Transverse colon (tissue), 4 donors: ENCODE measurements around the gene AKR1B1. TPM values are rescaled to one million over a fixed set of nuclear protein-coding genes. Genes with fewer than 3 reads are reported as not detected.
"Not testable (repeated sequence)": the region's sequence is repeated elsewhere in the genome, so short reads cannot be mapped to it uniquely, and the experiment has no call there.

Experiments used
- DNase-seq: peaks from one replicate; pipeline ENCODE4 v3.0.0-alpha.2; 2019
- H3K27ac ChIP-seq, 4 donors: fragments of 200-600 bp; sonication (generic); 2 replicates each; pipeline ENCODE4 v1.5.1; 2016 to 2018; ENCODE audit warnings: inconsistent platforms in 4 of 4
- H3K27me3 ChIP-seq: fragments of 200-600 bp; sonication (generic); 2 replicates; pipeline ENCODE4 v1.5.1; 2017; ENCODE audit warnings: inconsistent platforms
- H3K36me3 ChIP-seq, 4 donors: fragments of 200-600 bp; sonication (generic); 2 replicates each; pipeline ENCODE4 v1.5.1; 2017 to 2019; ENCODE audit warnings: inconsistent platforms in 4 of 4
- H3K4me1 ChIP-seq, 4 donors: fragments of 200-600 bp; sonication (generic); 2 replicates each; pipeline ENCODE4 v1.5.1; 2017 to 2020; ENCODE audit warnings: inconsistent platforms in 4 of 4
- H3K4me3 ChIP-seq, 4 donors: fragments of 200-600 bp; sonication (generic); 1 replicate in 1 of 4; 2 replicates in 3 of 4; pipeline versions ENCODE4 v1.5.1 to v1.6.1; 2017 to 2019; ENCODE audit warnings: inconsistent platforms in 4 of 4
- H3K9me3 ChIP-seq, 2 donors: fragments of 200-600 bp; sonication (generic); 2 replicates each; pipeline ENCODE4 v1.5.1; 2017 to 2019; ENCODE audit warnings: inconsistent platforms in 2 of 2
- EP300 ChIP-seq: sonication (generic); formaldehyde crosslinking; IDR thresholded peaks from one replicate; pipeline ENCODE4 v1.6.1; 2017; ENCODE audit warnings: antibody characterized with exemption, low read depth
- POLR2A ChIP-seq: fragments of 450-650 bp; IDR thresholded peaks from one replicate; pipeline ENCODE4 v1.6.1; 2016; ENCODE audit warnings: antibody characterized with exemption, mild to moderate bottlenecking, moderate library complexity
- POLR2AphosphoS5 ChIP-seq, 3 donors: sonication (generic); formaldehyde crosslinking; IDR thresholded peaks; one replicate each; pipeline ENCODE4 v1.6.1; 2016; ENCODE audit warnings: antibody characterized with exemption in 3 of 3
- WGBS, 2 donors: methylation state at CpG; one replicate each; pipeline ENCODE4 v1.1.5; 2018; ENCODE audit warnings: low coverage in 1 of 2; 5-methylcytosine and 5-hydroxymethylcytosine counted together
- in situ Hi-C, 4 donors: fragments of 200-750 bp; cut with MboI; loops; one replicate each; pipeline versions ENCODE4 v1.15.0 to v1.15.1; 2017; ENCODE audit warnings: low sequenced_read_pairs in 3 of 4, low pct_ligation_motif_present in 1 of 4, low pct_unique_long_range_greater_than_20kb in 1 of 4
- intact Hi-C: fragments of 100-400 bp; cut with DNase I; formaldehyde crosslinking; loops from one replicate; pipeline ENCODE4 v1.15.1; 2023; ENCODE audit warnings: low total_unique reads
- total RNA-seq, 4 donors: library from RNA; depleted of rRNA; stranded (reverse); fragments of >200 nt; gene quantifications; one replicate each; pipeline ENCODE4 v1.1.0, GENCODE V29; 2016
- TF ChIP-seq, protein P1 (sequence below), 5 experiments: fragments of 200-600 bp in 3 of 5; fragments of 450-650 bp in 2 of 5; sonication (generic) in 3 of 5; IDR thresholded peaks; 1 replicate in 2 of 5; 2 replicates in 3 of 5; pipeline ENCODE4 v1.5.1; 2016 to 2017; ENCODE audit warnings: antibody characterized with exemption in 5 of 5, inconsistent platforms in 3 of 5, mild to moderate bottlenecking in 2 of 5, moderate library complexity in 1 of 5

AKR1B1 gene
- total RNA-seq, 4 donors from 2014 or later: 6.4 to 37.2 (median 19.4) TPM

DNA sequence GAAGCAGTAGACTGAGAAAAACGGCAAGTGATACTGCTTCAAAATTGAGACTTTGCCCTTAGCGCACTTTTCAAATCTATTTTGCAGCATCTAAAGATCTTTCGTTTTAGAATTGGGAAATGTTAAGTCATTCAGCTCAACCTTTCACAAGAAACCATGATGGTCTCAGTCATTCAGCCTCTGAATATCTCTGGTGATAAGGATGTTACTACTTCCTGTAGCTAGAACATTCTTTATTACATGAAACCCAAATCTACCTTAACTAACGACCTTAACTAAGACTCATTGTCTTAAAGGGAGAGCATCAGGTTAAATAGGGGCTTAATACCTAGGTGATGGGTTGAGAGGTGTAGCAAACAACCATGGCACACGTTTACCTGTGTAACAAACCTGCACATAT, 42.1 kb upstream of the AKR1B1 start:
- in situ Hi-C loops (loop anchor here in 1 of 4 donors (10.0 kb wide), 1 partner anchor 56 kb away; no protein-coding TSS in a partner anchor), intact Hi-C loops (no loop called here)
- Histone ChIP-seq H3K4me1 (no peaks in the 10 kb centered on the region), H3K27ac (no peak overlapping the region), H3K36me3 (no peaks in the 10 kb centered on the region), H3K27me3 (no peaks in the 10 kb centered on the region), H3K4me3 (no peak overlapping the region), H3K9me3 (no peaks in the 10 kb centered on the region)
- WGBS, 2 donors: 56 to 64% methylated on average over 5 of the region's 5 CpGs
- no peak for TF ChIP-seq EP300
- no peak for TF ChIP-seq POLR2AphosphoS5 (IDR thresholded peaks at IDR 0.05)
- TF ChIP-seq, protein P1, sequence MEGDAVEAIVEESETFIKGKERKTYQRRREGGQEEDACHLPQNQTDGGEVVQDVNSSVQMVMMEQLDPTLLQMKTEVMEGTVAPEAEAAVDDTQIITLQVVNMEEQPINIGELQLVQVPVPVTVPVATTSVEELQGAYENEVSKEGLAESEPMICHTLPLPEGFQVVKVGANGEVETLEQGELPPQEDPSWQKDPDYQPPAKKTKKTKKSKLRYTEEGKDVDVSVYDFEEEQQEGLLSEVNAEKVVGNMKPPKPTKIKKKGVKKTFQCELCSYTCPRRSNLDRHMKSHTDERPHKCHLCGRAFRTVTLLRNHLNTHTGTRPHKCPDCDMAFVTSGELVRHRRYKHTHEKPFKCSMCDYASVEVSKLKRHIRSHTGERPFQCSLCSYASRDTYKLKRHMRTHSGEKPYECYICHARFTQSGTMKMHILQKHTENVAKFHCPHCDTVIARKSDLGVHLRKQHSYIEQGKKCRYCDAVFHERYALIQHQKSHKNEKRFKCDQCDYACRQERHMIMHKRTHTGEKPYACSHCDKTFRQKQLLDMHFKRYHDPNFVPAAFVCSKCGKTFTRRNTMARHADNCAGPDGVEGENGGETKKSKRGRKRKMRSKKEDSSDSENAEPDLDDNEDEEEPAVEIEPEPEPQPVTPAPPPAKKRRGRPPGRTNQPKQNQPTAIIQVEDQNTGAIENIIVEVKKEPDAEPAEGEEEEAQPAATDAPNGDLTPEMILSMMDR (IDR thresholded peaks at IDR 0.05): no peak
- no peak for TF ChIP-seq POLR2A
- DNase-seq: no peak

DNA sequence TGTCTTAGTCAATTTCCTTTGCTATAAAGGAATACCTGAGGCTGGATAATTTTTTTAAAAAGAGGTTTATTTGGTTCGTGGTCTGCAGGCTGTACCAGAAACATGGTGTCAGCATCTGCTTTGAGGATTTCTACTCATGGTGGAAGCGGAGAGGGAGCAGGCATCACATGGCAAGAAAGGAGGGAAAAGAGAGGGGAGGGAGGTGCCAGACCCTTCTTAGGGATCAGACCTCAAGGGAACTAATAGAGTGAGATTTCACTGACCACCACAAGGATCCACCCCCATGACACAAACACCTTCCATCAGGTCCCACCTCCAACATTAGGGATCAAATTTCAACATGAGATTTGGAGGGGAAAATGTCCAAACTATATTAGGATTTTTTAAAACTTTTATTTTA, 41.5 kb upstream of the AKR1B1 start:
- in situ Hi-C loops: loop anchor here in 1 of 4 donors (10.0 kb wide), 1 partner anchor 56 kb away; no protein-coding TSS in a partner anchor
- intact Hi-C loops: no loop called here
- Histone ChIP-seq H3K36me3 (no peaks in the 10 kb centered on the region), H3K9me3 (no peaks in the 10 kb centered on the region), H3K27ac (no peak overlapping the region), H3K27me3 (no peaks in the 10 kb centered on the region), H3K4me3 (no peak overlapping the region), H3K4me1 (no peaks in the 10 kb centered on the region)
- TF ChIP-seq, protein P1 (IDR thresholded peaks at IDR 0.05): no peak
- TF ChIP-seq EP300: no peak
- no peak for TF ChIP-seq POLR2A
- TF ChIP-seq POLR2AphosphoS5 (IDR thresholded peaks at IDR 0.05): no peak
- DNase-seq: no peak
- 86% methylated on average over 2 of the region's 2 CpGs; no CpG with 5 or more reads in 1 of the 2 donors for WGBS, 2 donors

DNA sequence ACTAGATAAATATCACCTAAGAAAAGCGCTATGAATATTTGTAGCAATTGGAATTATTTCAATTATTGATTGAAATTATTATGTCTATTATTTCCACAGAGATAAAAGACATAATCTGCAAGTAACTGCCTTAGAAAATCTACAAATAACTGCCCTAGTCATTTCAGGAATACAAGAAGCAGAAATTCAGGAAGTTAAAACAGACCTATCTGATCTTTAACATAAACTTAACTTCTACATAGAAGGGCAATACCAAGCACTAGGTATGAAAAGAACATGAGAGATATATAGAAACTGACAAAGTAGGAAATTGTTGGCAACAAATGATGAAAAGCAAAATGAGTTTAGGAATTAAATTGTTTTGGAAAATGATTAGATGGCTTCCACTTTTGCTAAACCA, 36.6 kb upstream of the AKR1B1 start:
- Histone ChIP-seq H3K27me3 (no peaks in the 10 kb centered on the region), H3K4me3 (no peak overlapping the region), H3K36me3 (no peaks in the 10 kb centered on the region), H3K27ac (no peak overlapping the region), H3K4me1 (no peaks in the 10 kb centered on the region), H3K9me3 (no peaks in the 10 kb centered on the region)
- 84 to 100% methylated on average over 1 of the region's 1 CpG for WGBS, 2 donors
- intact Hi-C loops (no loop called here), in situ Hi-C loops (no loop called here)
- TF ChIP-seq POLR2A (no peak), EP300 (no peak), POLR2AphosphoS5 (IDR thresholded peaks at IDR 0.05) (no peak)
- TF ChIP-seq, protein P1 (IDR thresholded peaks at IDR 0.05): no peak
- no peak for DNase-seq

DNA sequence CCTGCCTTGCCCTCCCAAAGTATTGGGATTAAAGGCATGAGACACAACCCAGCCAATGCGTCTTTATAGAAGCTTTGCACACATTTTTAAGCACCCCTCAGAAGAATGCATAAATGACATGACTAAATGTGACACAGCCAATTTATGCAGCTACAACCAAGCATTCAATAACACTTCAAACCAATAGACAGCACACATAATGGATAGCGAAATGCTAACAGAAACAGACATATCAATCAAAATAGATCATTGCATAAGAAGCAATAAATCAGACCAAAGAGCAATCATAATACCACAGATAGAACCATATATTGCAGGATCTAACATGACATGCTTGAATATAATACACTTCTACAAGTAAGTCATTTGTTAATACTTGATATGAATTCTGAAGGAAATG, 34.2 kb upstream of the AKR1B1 start:
- Histone ChIP-seq H3K4me1 (no peaks in the 10 kb centered on the region), H3K9me3 (no peaks in the 10 kb centered on the region), H3K4me3 (no peak overlapping the region), H3K27me3 (no peaks in the 10 kb centered on the region), H3K36me3 (no peaks in the 10 kb centered on the region), H3K27ac (no peak overlapping the region)
- intact Hi-C loops (no loop called here), in situ Hi-C loops (no loop called here)
- no peak for DNase-seq
- TF ChIP-seq POLR2AphosphoS5 (IDR thresholded peaks at IDR 0.05) (no peak), EP300 (no peak), POLR2A (no peak)
- TF ChIP-seq, protein P1 (IDR thresholded peaks at IDR 0.05): no peak
- 55 to 68% methylated on average over 1 to 2 of the region's 2 CpGs for WGBS, 2 donors

DNA sequence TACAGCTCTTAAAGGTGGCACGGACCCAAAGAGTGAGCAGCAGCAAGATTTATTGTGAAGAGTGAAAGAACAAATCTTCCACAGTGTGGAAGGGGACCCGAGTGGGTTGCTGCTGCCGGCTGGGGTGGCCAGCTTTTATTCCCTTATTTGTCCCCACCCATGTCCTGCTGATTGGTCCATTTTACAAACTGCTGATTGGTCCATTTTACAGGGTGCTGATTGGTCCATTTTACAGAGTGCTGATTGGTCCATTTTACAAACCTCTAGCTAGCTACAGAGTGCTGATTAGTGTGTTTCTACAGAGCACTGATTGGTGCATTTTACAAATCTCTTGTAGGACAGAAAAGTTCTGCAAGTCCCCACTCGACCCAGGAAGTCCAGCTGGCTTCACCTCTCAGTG, 28.8 kb upstream of the AKR1B1 start:
- H3K4me3 ChIP-seq, H3K9me3 ChIP-seq, H3K36me3 ChIP-seq, intact Hi-C loops, H3K4me1 ChIP-seq, in situ Hi-C loops, H3K27ac ChIP-seq, H3K27me3 ChIP-seq, DNase-seq: not testable (repeated sequence)
- 62 to 86% methylated on average over 3 to 4 of the region's 4 CpGs for WGBS, 2 donors
